Panc1 (cell line): ENCODE measurements around the gene TBL1Y. TPM values are rescaled to one million over a fixed set of nuclear protein-coding genes. Genes with fewer than 3 reads are reported as not detected.
"Not testable (repeated sequence)": the region's sequence is repeated elsewhere in the genome, so short reads cannot be mapped to it uniquely, and the experiment has no call there.

Experiments
- ATAC-seq: fragments of 200-7000 bp; cut with Tn5 transposase; 2 replicates; pipeline ENCODE4 v1.9.1; 2020; ENCODE audit warnings: mild to moderate bottlenecking, moderate library complexity
- BruUV-seq: library from RNA; stranded (reverse); fragments of 400-500 nt; replicated peaks from 2 replicates; lab custom pipeline; 2021; lab: Mats Ljungman, UMichigan
- CTCF ChIA-PET: fragments of 300-600 bp; sonication (Branson Sonifier 250); formaldehyde crosslinking; loops from one replicate; lab custom pipeline; 2022; ENCODE audit warnings: antibody characterized with exemption; lab: Charles Lee
- POLR2A ChIA-PET: fragments of 300-600 bp; sonication (Branson Sonifier 250); formaldehyde crosslinking; loops from one replicate; lab custom pipeline; 2022; ENCODE audit warnings: antibody characterized with exemption; lab: Charles Lee
- DNase-seq: peaks from one replicate; pipeline ENCODE4 v3.0.0-alpha.2; 2010; ENCODE audit warnings: low read depth, low spot score
- H3K27ac ChIP-seq: 2 replicates; pipeline ENCODE4 v1.5.1; 2011; ENCODE audit warnings: mild to moderate bottlenecking, low read length, inconsistent platforms
- H3K27me3 ChIP-seq: fragments of 200-500 bp; sonication (Bioruptor generic); 2 replicates; pipeline ENCODE4 v1.6.0; 2014; ENCODE audit warnings: low read length, inconsistent platforms; ENCODE audit not compliant: control insufficient read depth, insufficient read depth
- H3K36me3 ChIP-seq: fragments of 200-500 bp; sonication (Bioruptor generic); 2 replicates; pipeline ENCODE4 v1.5.1; 2014; ENCODE audit warnings: inconsistent platforms, mild to moderate bottlenecking, low read length, moderate library complexity; ENCODE audit not compliant: control insufficient read depth, insufficient read depth
- H3K4me1 ChIP-seq: 2 replicates; pipeline ENCODE4 v1.5.1; 2011; ENCODE audit warnings: inconsistent platforms, mild to moderate bottlenecking, low read length, moderate library complexity; ENCODE audit not compliant: control insufficient read depth, insufficient read depth
- H3K4me3 ChIP-seq, 2 experiments: 2 replicates each; pipeline ENCODE4 v1.5.1; 2011 to 2012; ENCODE audit warnings: low read depth in 2 of 2, low read length in 2 of 2, mild to moderate bottlenecking in 2 of 2, inconsistent platforms in 1 of 2, moderate library complexity in 1 of 2
- H3K9me3 ChIP-seq: fragments of 200-500 bp; sonication (Bioruptor generic); 2 replicates; pipeline ENCODE4 v1.5.1; 2014; ENCODE audit warnings: low read depth, mild to moderate bottlenecking, inconsistent platforms, low read length, moderate library complexity; ENCODE audit not compliant: control insufficient read depth, insufficient read depth
- POLR2AphosphoS5 ChIP-seq: IDR thresholded peaks from 2 replicates; pipeline ENCODE4 v1.6.1; 2012; ENCODE audit warnings: mild to moderate bottlenecking, low read depth, low read length, moderate library complexity
- SIN3A ChIP-seq: IDR thresholded peaks from 2 replicates; pipeline ENCODE4 v1.6.1; 2012; ENCODE audit warnings: low read depth, mild to moderate bottlenecking, low read length, moderate library complexity, borderline replicate concordance; ENCODE audit not compliant: insufficient read depth
- TCF7L2 ChIP-seq: IDR thresholded peaks from 2 replicates; pipeline ENCODE4 v1.6.1; 2011; ENCODE audit warnings: mild to moderate bottlenecking, low read depth, low read length, inconsistent platforms
- in situ Hi-C: cut with HindIII; loops from 2 replicates; pipeline ENCODE4 v1.10.0; 2016; ENCODE audit warnings: low sequenced_read_pairs, low pct_unique_long_range_greater_than_20kb
- intact Hi-C: fragments of 100-400 bp; cut with micrococcal nuclease; formaldehyde crosslinking; loops from one replicate; pipeline ENCODE4 v1.10.0; 2022; ENCODE audit not compliant: unreplicated experiment
- total RNA-seq: library from RNA; stranded (reverse); gene quantifications from one replicate; pipeline ENCODE4 v1.2.1, GENCODE V29; 2021; ENCODE audit not compliant: unreplicated experiment
- TF ChIP-seq, protein P1 (sequence below): fragments of 450-650 bp; IDR thresholded peaks from 2 replicates; pipeline ENCODE4 v1.5.1; 2017; ENCODE audit warnings: mild to moderate bottlenecking
- TF ChIP-seq, protein P2 (sequence below), 2 experiments: IDR thresholded peaks; 2 replicates each; pipeline ENCODE4 v1.6.1; 2011 to 2012; ENCODE audit warnings: low read depth in 2 of 2, control low read depth in 1 of 2, low read length in 1 of 2, mild to moderate bottlenecking in 1 of 2, moderate library complexity in 1 of 2; ENCODE audit not compliant: insufficient read depth in 1 of 2

Gene TBL1Y
- total RNA-seq, 1 experiment from 2014 or later: not detected

DNA sequence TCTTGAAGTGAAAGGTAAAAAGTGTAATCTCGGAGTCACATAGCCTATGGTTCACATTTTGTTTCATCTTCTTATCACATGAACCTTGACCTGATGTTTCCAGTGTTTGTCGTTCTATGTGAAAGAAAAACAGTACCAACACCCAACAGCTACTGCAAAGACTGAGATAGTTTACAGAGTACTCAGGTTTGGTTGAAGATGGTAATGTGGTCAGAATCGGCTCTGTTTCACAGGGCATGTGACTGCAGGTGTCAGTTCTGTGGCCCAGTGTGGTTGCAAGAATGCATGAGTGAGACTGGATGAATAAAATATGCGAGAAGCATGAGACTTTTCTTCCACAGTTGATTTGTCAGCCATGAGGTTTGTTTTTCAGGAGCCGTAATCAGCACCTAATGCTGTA is 130.2 kb downstream of the TBL1Y start:
- in situ Hi-C loops (no loop called here), intact Hi-C loops (no loop called here)
- Histone ChIP-seq H3K27ac (no peak overlapping the region), H3K27me3 (no peaks in the 10 kb centered on the region), H3K36me3 (no peaks in the 10 kb centered on the region), H3K9me3 (no peaks in the 10 kb centered on the region), H3K4me1 (no peaks in the 10 kb centered on the region), H3K4me3 (no peak overlapping the region)
- no TSS peak for BruUV-seq
- ChIA-PET POLR2A (no interaction called here), CTCF (no interaction called here)
- TF ChIP-seq, protein P1, sequence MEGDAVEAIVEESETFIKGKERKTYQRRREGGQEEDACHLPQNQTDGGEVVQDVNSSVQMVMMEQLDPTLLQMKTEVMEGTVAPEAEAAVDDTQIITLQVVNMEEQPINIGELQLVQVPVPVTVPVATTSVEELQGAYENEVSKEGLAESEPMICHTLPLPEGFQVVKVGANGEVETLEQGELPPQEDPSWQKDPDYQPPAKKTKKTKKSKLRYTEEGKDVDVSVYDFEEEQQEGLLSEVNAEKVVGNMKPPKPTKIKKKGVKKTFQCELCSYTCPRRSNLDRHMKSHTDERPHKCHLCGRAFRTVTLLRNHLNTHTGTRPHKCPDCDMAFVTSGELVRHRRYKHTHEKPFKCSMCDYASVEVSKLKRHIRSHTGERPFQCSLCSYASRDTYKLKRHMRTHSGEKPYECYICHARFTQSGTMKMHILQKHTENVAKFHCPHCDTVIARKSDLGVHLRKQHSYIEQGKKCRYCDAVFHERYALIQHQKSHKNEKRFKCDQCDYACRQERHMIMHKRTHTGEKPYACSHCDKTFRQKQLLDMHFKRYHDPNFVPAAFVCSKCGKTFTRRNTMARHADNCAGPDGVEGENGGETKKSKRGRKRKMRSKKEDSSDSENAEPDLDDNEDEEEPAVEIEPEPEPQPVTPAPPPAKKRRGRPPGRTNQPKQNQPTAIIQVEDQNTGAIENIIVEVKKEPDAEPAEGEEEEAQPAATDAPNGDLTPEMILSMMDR: no peak
- TF ChIP-seq TCF7L2 (no peak), POLR2AphosphoS5 (no peak), SIN3A (no peak)
- TF ChIP-seq, protein P2, sequence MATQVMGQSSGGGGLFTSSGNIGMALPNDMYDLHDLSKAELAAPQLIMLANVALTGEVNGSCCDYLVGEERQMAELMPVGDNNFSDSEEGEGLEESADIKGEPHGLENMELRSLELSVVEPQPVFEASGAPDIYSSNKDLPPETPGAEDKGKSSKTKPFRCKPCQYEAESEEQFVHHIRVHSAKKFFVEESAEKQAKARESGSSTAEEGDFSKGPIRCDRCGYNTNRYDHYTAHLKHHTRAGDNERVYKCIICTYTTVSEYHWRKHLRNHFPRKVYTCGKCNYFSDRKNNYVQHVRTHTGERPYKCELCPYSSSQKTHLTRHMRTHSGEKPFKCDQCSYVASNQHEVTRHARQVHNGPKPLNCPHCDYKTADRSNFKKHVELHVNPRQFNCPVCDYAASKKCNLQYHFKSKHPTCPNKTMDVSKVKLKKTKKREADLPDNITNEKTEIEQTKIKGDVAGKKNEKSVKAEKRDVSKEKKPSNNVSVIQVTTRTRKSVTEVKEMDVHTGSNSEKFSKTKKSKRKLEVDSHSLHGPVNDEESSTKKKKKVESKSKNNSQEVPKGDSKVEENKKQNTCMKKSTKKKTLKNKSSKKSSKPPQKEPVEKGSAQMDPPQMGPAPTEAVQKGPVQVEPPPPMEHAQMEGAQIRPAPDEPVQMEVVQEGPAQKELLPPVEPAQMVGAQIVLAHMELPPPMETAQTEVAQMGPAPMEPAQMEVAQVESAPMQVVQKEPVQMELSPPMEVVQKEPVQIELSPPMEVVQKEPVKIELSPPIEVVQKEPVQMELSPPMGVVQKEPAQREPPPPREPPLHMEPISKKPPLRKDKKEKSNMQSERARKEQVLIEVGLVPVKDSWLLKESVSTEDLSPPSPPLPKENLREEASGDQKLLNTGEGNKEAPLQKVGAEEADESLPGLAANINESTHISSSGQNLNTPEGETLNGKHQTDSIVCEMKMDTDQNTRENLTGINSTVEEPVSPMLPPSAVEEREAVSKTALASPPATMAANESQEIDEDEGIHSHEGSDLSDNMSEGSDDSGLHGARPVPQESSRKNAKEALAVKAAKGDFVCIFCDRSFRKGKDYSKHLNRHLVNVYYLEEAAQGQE (IDR thresholded peaks at IDR 0.05; ENCODE audit: insufficient read depth in 1 of 2, low read depth in 2 of 2, low read length in 1 of 2): no peak
- DNase-seq (no peak), ATAC-seq (no peak)

DNA sequence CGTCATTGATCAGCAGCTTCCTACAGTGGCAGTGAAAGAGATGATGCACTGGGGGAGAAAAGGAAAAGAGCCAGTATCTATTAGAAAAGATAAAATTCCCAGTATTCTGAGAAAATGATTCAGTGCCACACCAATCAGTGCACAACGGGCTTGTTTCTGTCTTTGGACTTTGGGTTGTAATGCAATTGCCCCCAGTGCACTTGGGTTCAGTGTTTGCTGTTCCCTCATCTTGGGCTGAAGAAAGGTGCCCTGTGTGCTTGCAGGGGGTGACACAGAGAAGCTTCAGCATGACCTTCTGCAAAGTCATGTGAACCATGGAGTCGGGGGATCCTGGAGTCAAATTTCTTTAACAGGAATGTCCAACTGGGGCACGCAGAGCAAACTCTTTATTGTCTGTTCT is 131.5 kb downstream of the TBL1Y start:
- Histone ChIP-seq H3K4me1 (no peaks in the 10 kb centered on the region), H3K4me3 (no peak overlapping the region), H3K27ac (no peak overlapping the region), H3K27me3 (no peaks in the 10 kb centered on the region), H3K9me3 (no peaks in the 10 kb centered on the region), H3K36me3 (no peaks in the 10 kb centered on the region)
- in situ Hi-C loops (no loop called here), intact Hi-C loops (no loop called here)
- DNase-seq (no peak), ATAC-seq (no peak)
- BruUV-seq: no TSS peak
- POLR2A ChIA-PET: no interaction called here
- no peak for TF ChIP-seq TCF7L2
- CTCF ChIA-PET: no interaction called here

- POLR2A ChIA-PET, H3K27ac ChIP-seq, H3K27me3 ChIP-seq, in situ Hi-C loops, H3K9me3 ChIP-seq, H3K36me3 ChIP-seq, H3K4me3 ChIP-seq, BruUV-seq, CTCF ChIA-PET, intact Hi-C loops, ATAC-seq, H3K4me1 ChIP-seq, DNase-seq: not testable (repeated sequence)
These were observed 142.0 kb downstream of the TBL1Y start for GRCh38 chrY:7052461-7052860.
